GF-D8 (cell line): ENCODE results near the gene CABCOCO1.

ENCODE experiments used
- DNase-seq: peaks from one replicate; lab custom pipeline; 2025; lab: John Stamatoyannopoulos, UW

CABCOCO1 gene

DNA sequence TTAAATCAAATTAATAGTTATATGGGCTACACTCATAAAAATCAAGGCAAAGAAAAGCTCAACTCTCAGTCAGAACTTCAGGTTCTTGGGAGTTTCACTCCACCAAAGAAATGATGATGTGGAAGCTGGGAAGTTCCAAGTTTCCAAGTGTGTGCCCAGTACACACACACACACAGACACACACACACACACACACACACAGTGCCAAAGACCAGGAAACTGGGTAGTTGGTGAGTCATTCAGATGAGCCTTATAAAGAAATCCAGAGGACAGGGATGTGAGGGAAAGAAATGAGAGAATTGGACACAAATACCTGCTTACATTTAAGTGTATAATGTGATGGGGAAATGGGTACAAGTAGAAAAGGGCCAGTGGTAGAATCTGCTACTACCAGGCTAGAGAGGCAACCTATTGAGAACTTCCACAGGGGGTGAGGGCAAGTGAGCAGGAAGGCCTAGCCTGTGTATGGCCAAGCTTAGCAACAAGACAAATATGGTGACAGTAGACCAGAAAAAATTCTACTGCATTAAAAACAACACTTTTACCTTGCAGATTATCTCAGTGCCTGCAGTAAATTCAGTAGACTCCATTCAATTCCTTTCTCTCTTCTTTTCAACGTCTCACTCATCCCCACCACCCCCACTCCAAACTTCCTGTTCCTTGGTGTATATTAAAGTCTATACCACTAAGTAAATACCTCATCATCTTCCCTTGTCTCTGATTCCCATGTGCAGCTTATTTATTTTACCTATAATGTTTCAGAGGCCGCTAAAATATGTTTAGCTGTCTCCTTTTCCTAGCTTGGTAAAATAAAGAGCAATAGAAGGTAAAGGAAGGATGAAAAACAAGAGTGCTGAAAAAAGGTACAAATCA, 95.0 kb downstream of the CABCOCO1 start:
- DNase-seq, result no peak

DNA sequence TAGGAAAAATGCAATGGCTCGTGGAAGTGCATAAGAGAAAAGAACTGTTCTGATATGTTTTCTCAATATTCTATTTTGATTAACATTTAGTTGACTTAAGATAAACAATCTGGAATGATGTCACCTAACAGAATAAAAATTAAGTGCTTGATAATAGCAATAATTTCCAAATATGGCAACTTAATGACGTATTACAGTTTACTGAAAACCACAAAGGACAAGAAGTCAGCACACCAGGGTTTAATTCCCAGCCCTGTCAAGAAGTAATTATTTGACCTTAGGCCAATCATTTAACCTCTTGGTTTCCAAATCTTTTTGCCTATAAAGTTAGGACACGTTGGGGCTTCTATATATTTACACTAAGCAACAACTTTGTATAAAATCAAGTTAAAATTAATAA, 95.7 kb downstream of the CABCOCO1 start:
- no peak for DNase-seq

- DNase-seq, result no peak
Observed at GRCh38 chr10:61759751-61760150, 97.0 kb downstream of the CABCOCO1 start.

DNA sequence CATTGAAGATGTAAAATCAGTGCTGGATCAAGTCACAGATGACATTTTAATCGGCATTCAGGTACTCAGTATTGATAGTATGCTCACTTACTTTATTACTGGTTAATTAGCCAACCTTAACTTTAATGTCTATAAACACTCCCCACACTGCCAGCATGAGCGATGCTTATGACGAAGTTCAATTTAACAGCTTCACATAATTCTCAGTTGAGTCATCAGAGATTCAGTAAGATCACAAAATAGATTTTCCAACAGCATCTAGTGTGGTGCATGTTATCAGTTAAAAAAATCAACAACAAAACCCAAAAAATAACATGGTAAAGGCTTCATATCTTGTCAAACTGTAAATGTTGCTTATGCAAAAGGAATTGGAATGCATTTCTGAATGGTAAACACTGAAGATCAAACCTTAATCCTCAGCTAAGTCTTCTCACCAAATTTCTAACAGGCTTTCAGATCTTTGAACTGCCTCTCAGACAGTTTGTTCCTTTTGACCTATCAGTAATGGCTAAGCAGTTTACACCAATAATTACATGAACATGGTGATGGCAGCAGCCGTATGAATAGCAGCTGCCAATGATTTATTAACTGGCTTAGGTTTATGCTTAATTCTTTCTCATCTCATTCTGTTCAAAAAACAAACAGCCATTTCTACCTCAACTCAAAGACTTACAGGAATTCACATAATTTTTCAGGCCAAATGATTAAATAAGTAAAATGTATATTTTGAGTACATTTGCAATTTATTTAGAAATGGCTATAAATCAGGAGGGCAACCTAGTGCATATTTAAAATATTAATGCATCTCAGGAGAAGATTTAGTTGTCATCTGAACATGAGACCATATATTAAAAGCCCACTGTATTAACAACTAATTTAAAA, 98.5 kb downstream of the CABCOCO1 start:
- no peak for DNase-seq

- DNase-seq, result no peak
Observed at GRCh38 chr10:61761825-61762217, 99.1 kb downstream of the CABCOCO1 start.

DNA sequence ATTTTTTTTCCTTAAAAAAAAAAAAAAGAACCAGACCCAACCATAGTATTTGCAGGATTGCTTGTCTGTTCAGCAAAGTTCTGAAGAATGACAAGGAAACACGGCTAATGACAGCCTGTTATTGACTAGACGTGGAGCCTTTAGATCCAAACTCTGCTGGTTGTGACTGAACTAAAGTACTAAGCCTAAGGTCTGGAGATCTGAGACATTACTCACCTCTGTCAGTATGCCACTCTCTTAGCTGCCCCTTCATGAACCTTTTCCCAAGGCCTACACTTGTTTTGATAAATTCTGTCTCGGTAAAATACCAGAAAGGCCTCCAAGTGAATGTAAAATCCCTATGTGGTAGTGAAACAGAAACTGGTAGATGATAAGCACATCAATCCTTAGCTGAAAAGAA, 101.0 kb downstream of the CABCOCO1 start:
- DNase-seq, result no peak

- no peak for DNase-seq
Observed at GRCh38 chr10:61764486-61764885, 101.8 kb downstream of the CABCOCO1 start.

- DNase-seq, result peak; percentile 95
Observed at GRCh38 chr10:61765176-61766087, 102.7 kb downstream of the CABCOCO1 start.

DNA sequence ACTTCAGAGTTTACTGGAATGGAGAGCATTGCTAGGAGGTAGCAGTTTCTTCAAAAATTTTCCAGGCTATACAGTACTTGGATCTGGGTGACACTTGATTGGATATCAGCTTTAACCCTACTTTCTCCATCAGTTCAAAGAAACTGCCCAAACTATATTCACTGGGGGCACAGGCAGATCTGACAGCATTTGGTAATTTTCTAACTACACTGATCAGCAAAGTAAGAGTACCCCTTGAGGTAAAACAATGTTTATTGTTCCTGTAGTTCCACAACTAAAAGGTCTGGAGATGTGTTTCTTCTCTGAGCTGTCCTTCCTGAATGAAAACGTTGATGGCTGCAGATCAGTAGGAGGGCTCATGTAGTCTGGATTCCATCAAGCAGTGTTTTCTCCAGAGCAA, 104.2 kb downstream of the CABCOCO1 start:
- DNase-seq, result no peak

DNA sequence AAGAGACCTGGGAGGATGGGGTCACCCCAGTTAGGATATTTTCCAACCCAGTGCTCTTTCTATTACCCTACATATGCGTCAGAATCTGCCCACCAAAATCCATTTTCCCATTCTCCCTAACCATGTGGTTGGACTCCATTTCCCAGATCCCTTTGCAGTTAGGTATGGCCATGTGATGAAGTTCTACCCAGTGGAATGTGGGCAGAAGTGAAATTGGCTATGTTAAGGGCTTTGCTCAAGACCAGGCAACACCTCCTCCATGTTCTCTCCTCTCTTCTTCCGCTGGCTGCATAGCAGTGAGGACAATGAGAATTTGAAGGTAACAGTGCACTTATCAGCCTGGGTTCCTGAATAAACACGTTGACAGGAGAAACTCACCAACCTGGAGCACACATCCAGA, 111.3 kb downstream of the CABCOCO1 start:
- no peak for DNase-seq

- DNase-seq, result no peak
Observed at GRCh38 chr10:61775111-61775510, 112.4 kb downstream of the CABCOCO1 start.

- no peak for DNase-seq
Observed at GRCh38 chr10:61776615-61777266, 114.0 kb downstream of the CABCOCO1 start.

DNA sequence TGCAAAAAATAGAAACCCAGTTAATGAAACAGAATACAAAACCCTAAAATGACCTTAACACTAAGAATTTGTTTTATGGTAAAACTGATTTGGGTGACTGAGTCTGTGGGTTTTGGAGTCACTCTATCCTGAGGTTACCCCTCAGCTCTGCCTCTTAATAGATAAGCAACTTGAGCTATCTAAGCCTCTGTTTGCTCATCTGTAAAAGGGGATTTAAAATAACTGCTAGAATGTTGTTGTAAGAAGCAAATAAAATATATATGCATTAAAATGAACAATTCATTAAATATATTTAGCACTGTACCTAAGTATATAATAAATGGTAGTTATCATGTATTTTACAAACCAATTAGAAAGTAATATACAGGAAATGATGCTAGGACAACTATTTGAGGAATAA, 115.4 kb downstream of the CABCOCO1 start:
- no peak for DNase-seq

DNA sequence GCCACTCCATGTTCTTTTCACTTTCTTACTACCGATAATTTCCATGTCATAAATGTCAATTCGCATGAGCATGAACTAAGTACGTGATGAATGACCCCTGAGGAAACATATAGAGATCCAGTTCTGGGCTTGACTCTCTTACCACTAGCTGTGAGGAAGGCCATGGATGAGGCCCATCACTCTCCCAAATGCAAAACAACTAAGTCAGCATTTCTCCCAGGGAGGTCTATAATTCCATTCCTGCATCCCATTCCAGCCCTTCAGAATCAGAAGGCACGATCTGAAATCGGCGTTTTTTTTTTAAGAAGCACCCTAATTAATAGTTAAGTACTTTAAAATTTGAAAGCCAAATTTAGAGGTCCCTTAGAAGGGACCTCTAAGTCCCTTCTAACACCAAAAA, 116.5 kb downstream of the CABCOCO1 start:
- DNase-seq, result no peak

- DNase-seq, result no peak
Observed at GRCh38 chr10:61779950-61780659, 117.4 kb downstream of the CABCOCO1 start.

GRCh38 chr10:61780732-61781131, 118.0 kb downstream of the CABCOCO1 start:
- no peak for DNase-seq

DNA sequence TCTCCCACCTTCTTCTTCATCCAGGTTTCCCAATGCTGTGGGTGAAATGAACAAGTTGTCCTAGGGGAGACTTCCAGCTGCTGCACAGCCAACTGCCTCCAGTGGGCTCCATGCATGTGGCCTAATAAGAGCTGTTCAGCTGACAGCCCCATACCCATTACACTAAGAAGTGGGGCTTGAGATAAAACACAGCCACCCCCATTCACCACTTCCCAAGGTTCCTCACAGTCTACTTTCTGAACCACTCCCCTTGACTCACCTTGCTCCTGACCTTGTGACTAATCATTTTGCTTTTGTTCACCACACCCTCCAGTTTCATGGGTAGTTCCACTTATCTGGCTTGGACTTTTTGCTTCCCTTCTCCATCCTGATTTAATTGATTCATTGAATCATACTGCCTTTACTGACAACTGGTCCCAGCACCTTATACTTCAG, 119.3 kb downstream of the CABCOCO1 start:
- no peak for DNase-seq

GRCh38 chr10:61784354-61785133, 121.8 kb downstream of the CABCOCO1 start:
- no peak for DNase-seq

GRCh38 chr10:61785473-61786105, 122.9 kb downstream of the CABCOCO1 start:
- DNase-seq, result no peak
